Hematopoietic multipotent progenitor cell treated with erythropoietin and hydrocortisone succinate and interleukin-3 and kit ligand, for 6 days (in vitro differentiated cells): ENCODE results near the gene LRRC8A.
A peak's percentile ranks its signal among the peaks of the same experiment; 100 is the strongest.
"Not testable (repeated sequence)": the region's sequence is repeated elsewhere in the genome, so short reads cannot be mapped to it uniquely, and the experiment has no call there.

Experiments
- DNase-seq: peaks from one replicate; pipeline ENCODE4 v3.0.0-alpha.2; 2015

LRRC8A gene

GRCh38 chr9:128923493-128923883 lies 41.6 kb downstream of the LRRC8A start:
- DNase-seq = peak; percentile 28

- peak; percentile 69 for DNase-seq
These were observed 45.9 kb downstream of the LRRC8A start for GRCh38 chr9:128927731-128928411.

GRCh38 chr9:128928624-128929023 lies 46.7 kb downstream of the LRRC8A start:
- DNase-seq = no peak

- DNase-seq = no peak
These were observed 47.6 kb downstream of the LRRC8A start for GRCh38 chr9:128929560-128929959.

- DNase-seq = no peak
These were observed 51.8 kb downstream of the LRRC8A start for GRCh38 chr9:128933731-128934130.

GRCh38 chr9:128936171-128936865 lies 54.4 kb downstream of the LRRC8A start:
- DNase-seq = no peak

GRCh38 chr9:128937310-128938165 lies 55.6 kb downstream of the LRRC8A start:
- no peak for DNase-seq

GRCh38 chr9:128940271-128940921 lies 58.5 kb downstream of the LRRC8A start:
- DNase-seq = no peak

- DNase-seq = no peak
These were observed 59.2 kb downstream of the LRRC8A start for GRCh38 chr9:128940946-128941755.

- DNase-seq = no peak
These were observed 62.1 kb downstream of the LRRC8A start for GRCh38 chr9:128943832-128944620.

- not testable (repeated sequence) for DNase-seq
These were observed 63.0 kb downstream of the LRRC8A start for GRCh38 chr9:128944966-128945365.

- no peak for DNase-seq
These were observed 64.0 kb downstream of the LRRC8A start for GRCh38 chr9:128945798-128946501.

- DNase-seq = peak; percentile 51
These were observed 64.8 kb downstream of the LRRC8A start for GRCh38 chr9:128946571-128947276.

GRCh38 chr9:128947277-128947526 lies 65.3 kb downstream of the LRRC8A start:
- DNase-seq = no peak

GRCh38 chr9:128947527-128948301 lies 65.8 kb downstream of the LRRC8A start, which contains the start of the genes DOLK and NUP188:
TSS of gene DOLK (minus strand) at chr9:128947603. CDS start at chr9:128947303, 300 bp downstream.
TSS of gene NUP188 (plus strand) at chr9:128947699. CDS start at chr9:128947720, 21 bp downstream.
- DNase-seq = peak; percentile 96

- DNase-seq = not testable (repeated sequence)
These were observed 79.5 kb downstream of the LRRC8A start for GRCh38 chr9:128961403-128961802.
